Liver (tissue), 9 donors: ENCODE measurements around the gene FASTK. TPM values are rescaled to one million over a fixed set of nuclear protein-coding genes. Genes with fewer than 3 reads are reported as not detected.
"Not testable (repeated sequence)": the region's sequence is repeated elsewhere in the genome, so short reads cannot be mapped to it uniquely, and the experiment has no call there.

Experiments used
- DNase-seq: peaks from one replicate; pipeline ENCODE4 v3.0.0-alpha.2; 2017; ENCODE audit warnings: low spot score
- H3K27ac ChIP-seq, 2 donors: one replicate each; pipeline ENCODE4 v1.7.0; 2013; ENCODE audit warnings: inconsistent platforms in 2 of 2, low read length in 2 of 2, control low read depth in 1 of 2, low read depth in 1 of 2, mild to moderate bottlenecking in 1 of 2
- H3K27me3 ChIP-seq, 4 donors: one replicate each; pipeline versions ENCODE4 v1.6.1 to v1.7.0; 2013; ENCODE audit warnings: low read length in 3 of 4, inconsistent platforms in 1 of 4, mild to moderate bottlenecking in 1 of 4, moderate library complexity in 1 of 4; ENCODE audit not compliant: control insufficient read depth in 4 of 4, insufficient read depth in 4 of 4
- H3K36me3 ChIP-seq, 4 donors: one replicate each; pipeline versions ENCODE4 v1.6.1 to v1.7.0; 2013; ENCODE audit warnings: low read length in 3 of 4, mild to moderate bottlenecking in 3 of 4, low read depth in 1 of 4, moderate library complexity in 1 of 4; ENCODE audit not compliant: control insufficient read depth in 4 of 4, insufficient read depth in 3 of 4
- H3K4me1 ChIP-seq, 4 donors: one replicate each; pipeline versions ENCODE4 v1.6.1 to v1.7.0; 2013; ENCODE audit warnings: low read length in 3 of 4, mild to moderate bottlenecking in 3 of 4, moderate library complexity in 1 of 4; ENCODE audit not compliant: control insufficient read depth in 4 of 4, insufficient read depth in 4 of 4
- H3K4me3 ChIP-seq, 3 donors: one replicate each; pipeline versions ENCODE4 v1.6.1 to v1.7.0; 2013; ENCODE audit warnings: low read length in 3 of 3, control low read depth in 1 of 3, low read depth in 1 of 3, mild to moderate bottlenecking in 1 of 3
- H3K9ac ChIP-seq, 2 donors: one replicate each; pipeline ENCODE4 v1.7.0; 2013; ENCODE audit warnings: low read length in 2 of 2, mild to moderate bottlenecking in 2 of 2, moderate library complexity in 2 of 2, control low read depth in 1 of 2, low read depth in 1 of 2
- H3K9me3 ChIP-seq, 4 donors: one replicate each; pipeline versions ENCODE4 v1.6.1 to v1.7.0; 2013; ENCODE audit warnings: low read length in 3 of 4; ENCODE audit not compliant: control insufficient read depth in 4 of 4
- FOXA1 ChIP-seq: IDR thresholded peaks from 2 replicates; pipeline ENCODE4 v1.6.1; 2016; ENCODE audit warnings: antibody characterized with exemption
- FOXA2 ChIP-seq: IDR thresholded peaks from 2 replicates; pipeline ENCODE4 v1.6.1; 2016; ENCODE audit warnings: antibody characterized with exemption
- HNF4A ChIP-seq, 2 donors: conservative IDR thresholded peaks; 2 replicates each; pipeline ENCODE4 v1.6.1; 2016; ENCODE audit warnings: antibody characterized with exemption in 2 of 2, mild to moderate bottlenecking in 2 of 2
- HNF4G ChIP-seq: IDR thresholded peaks from 2 replicates; pipeline ENCODE4 v1.6.1; 2016; ENCODE audit warnings: antibody characterized with exemption
- JUND ChIP-seq, 2 donors: IDR thresholded peaks; 2 replicates each; pipeline ENCODE4 v1.6.1; 2016; ENCODE audit warnings: antibody characterized with exemption in 2 of 2
- RAD21 ChIP-seq, 2 donors: IDR thresholded peaks; 2 replicates each; pipeline ENCODE4 v1.6.1; 2016; ENCODE audit warnings: antibody characterized with exemption in 2 of 2, mild to moderate bottlenecking in 2 of 2
- RXRA ChIP-seq, 2 donors: IDR thresholded peaks; 2 replicates each; pipeline ENCODE4 v1.6.1; 2017 to 2018; ENCODE audit warnings: antibody characterized with exemption in 2 of 2, mild to moderate bottlenecking in 1 of 2
- SP1 ChIP-seq: IDR thresholded peaks from 2 replicates; pipeline ENCODE4 v1.6.1; 2018; ENCODE audit warnings: antibody characterized with exemption, mild to moderate bottlenecking
- TAF1 ChIP-seq: conservative IDR thresholded peaks from 2 replicates; pipeline ENCODE4 v1.6.1; 2016; ENCODE audit warnings: antibody characterized with exemption, mild to moderate bottlenecking
- YY1 ChIP-seq: IDR thresholded peaks from 2 replicates; pipeline ENCODE4 v1.6.1; 2016; ENCODE audit warnings: antibody characterized with exemption, mild to moderate bottlenecking
- WGBS: extraction: QIAGEN DNeasy Blood & Tissue Kit; methylation state at CpG from one replicate; pipeline ENCODE4 v1.1.7; 2013; 5-methylcytosine and 5-hydroxymethylcytosine counted together
- polyA plus RNA-seq, 2 donors: library from polyadenylated mRNA; stranded (reverse) in 1 of 2; unstranded in 1 of 2; fragments of 200-250 nt in 1 of 2; fragments of >200 nt in 1 of 2; fragmentation: Nextera tagmentation in 1 of 2; extraction: Ambion mirVana in 1 of 2; gene quantifications; one replicate each; pipeline versions ENCODE4 v1.2.1 to v1.2.3, GENCODE V29; 2013 to 2015
- total RNA-seq, 2 donors: library from RNA; depleted of rRNA; stranded (reverse); fragments of >200 nt; gene quantifications; one replicate each; pipeline ENCODE4 v1.2.3, GENCODE V29; 2014
- TF ChIP-seq, protein P1 (sequence below): IDR thresholded peaks from 2 replicates; pipeline ENCODE4 v1.6.1; 2016; ENCODE audit warnings: antibody characterized with exemption
- TF ChIP-seq, protein P2 (sequence below): IDR thresholded peaks from 2 replicates; pipeline ENCODE4 v1.6.1; 2016; ENCODE audit warnings: antibody characterized with exemption, mild to moderate bottlenecking
- TF ChIP-seq, protein P3 (sequence below): IDR thresholded peaks from 2 replicates; pipeline ENCODE4 v1.6.1; 2016; ENCODE audit warnings: antibody characterized with exemption
- TF ChIP-seq, protein P4 (sequence below): fragments of 150-350 bp; IDR thresholded peaks from 2 replicates; pipeline ENCODE4 v1.5.1; 2017; ENCODE audit warnings: improper control_type of control experiment, low read depth, low read length; ENCODE audit not compliant: missing input control
- TF ChIP-seq, protein P5 (sequence below): IDR thresholded peaks from 2 replicates; pipeline ENCODE4 v1.6.1; 2016; ENCODE audit warnings: antibody characterized with exemption
- donor health status: healthy.
- donor health status: healthy.
- donor health status: healthy.
- donor health status: healthy.
- donor health status: healthy.

The FASTK gene
- total and polyA plus RNA-seq, 4 donors = 31.1 to 62.8 (median 43.7) TPM

DNA sequence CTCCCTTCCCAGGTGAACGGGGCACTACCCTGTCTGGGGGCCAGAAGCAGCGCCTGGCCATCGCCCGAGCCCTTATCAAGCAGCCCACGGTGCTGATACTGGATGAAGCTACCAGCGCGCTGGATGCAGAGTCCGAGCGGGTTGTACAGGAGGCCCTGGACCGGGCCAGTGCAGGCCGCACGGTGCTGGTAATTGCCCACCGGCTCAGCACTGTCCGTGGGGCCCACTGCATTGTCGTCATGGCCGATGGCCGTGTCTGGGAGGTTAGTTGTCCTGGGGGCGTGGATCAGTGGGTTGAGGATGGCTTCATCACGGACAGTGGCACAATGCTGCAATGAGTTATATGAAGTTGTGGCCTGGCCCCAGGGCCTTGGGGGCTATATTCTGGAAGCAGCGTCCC, 36.6 kb downstream of the FASTK start:
- Histone ChIP-seq H3K4me3 (no peak overlapping the region), H3K36me3 (peaks cover 0 to 13% (median 0%) of the 10 kb centered on the region in 4 donors), H3K9me3 (no peaks in the 10 kb centered on the region), H3K4me1 (peaks cover 0 to under 1% (median 0%) of the 10 kb centered on the region in 4 donors), H3K27ac (no peak overlapping the region), H3K27me3 (no peaks in the 10 kb centered on the region), H3K9ac (no peak overlapping the region)
- WGBS = 95% methylated on average over 20 of the region's 20 CpGs
- DNase-seq = no peak
- TF ChIP-seq, protein P1, sequence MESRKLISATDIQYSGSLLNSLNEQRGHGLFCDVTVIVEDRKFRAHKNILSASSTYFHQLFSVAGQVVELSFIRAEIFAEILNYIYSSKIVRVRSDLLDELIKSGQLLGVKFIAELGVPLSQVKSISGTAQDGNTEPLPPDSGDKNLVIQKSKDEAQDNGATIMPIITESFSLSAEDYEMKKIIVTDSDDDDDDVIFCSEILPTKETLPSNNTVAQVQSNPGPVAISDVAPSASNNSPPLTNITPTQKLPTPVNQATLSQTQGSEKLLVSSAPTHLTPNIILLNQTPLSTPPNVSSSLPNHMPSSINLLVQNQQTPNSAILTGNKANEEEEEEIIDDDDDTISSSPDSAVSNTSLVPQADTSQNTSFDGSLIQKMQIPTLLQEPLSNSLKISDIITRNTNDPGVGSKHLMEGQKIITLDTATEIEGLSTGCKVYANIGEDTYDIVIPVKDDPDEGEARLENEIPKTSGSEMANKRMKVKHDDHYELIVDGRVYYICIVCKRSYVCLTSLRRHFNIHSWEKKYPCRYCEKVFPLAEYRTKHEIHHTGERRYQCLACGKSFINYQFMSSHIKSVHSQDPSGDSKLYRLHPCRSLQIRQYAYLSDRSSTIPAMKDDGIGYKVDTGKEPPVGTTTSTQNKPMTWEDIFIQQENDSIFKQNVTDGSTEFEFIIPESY = no peak
- TF ChIP-seq FOXA1 = no peak
- no peak for TF ChIP-seq TAF1
- no peak for TF ChIP-seq HNF4G
- TF ChIP-seq RXRA (IDR thresholded peaks at IDR 0.05) = no peak
- TF ChIP-seq, protein P2, sequence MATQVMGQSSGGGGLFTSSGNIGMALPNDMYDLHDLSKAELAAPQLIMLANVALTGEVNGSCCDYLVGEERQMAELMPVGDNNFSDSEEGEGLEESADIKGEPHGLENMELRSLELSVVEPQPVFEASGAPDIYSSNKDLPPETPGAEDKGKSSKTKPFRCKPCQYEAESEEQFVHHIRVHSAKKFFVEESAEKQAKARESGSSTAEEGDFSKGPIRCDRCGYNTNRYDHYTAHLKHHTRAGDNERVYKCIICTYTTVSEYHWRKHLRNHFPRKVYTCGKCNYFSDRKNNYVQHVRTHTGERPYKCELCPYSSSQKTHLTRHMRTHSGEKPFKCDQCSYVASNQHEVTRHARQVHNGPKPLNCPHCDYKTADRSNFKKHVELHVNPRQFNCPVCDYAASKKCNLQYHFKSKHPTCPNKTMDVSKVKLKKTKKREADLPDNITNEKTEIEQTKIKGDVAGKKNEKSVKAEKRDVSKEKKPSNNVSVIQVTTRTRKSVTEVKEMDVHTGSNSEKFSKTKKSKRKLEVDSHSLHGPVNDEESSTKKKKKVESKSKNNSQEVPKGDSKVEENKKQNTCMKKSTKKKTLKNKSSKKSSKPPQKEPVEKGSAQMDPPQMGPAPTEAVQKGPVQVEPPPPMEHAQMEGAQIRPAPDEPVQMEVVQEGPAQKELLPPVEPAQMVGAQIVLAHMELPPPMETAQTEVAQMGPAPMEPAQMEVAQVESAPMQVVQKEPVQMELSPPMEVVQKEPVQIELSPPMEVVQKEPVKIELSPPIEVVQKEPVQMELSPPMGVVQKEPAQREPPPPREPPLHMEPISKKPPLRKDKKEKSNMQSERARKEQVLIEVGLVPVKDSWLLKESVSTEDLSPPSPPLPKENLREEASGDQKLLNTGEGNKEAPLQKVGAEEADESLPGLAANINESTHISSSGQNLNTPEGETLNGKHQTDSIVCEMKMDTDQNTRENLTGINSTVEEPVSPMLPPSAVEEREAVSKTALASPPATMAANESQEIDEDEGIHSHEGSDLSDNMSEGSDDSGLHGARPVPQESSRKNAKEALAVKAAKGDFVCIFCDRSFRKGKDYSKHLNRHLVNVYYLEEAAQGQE = no peak
- TF ChIP-seq HNF4A (conservative IDR thresholded peaks at IDR 0.05) = no peak
- TF ChIP-seq YY1 = no peak
- TF ChIP-seq JUND (IDR thresholded peaks at IDR 0.05) = no peak

DNA sequence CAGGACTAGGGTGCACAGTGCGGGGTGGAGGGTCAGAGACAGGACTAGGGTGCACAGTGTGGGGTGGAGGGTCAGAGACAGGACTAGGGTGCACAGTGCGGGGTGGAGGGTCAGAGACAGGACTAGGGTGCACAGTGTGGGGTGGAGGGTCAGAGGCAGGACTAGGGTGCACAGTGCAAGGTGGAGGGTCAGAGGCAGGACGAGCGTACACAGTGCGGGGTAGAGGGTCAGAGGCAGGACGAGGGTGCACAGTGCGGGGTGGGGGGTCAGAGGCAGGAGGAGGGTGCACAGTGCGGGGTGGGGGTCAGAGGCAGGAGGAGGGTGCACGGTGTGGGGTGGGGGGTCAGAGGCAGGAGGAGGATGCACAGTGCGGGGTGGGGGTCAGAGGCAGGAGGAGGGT, 37.2 kb downstream of the FASTK start:
- not testable (repeated sequence) for H3K9me3 ChIP-seq, H3K4me1 ChIP-seq, DNase-seq, H3K9ac ChIP-seq, H3K27me3 ChIP-seq, H3K4me3 ChIP-seq, H3K27ac ChIP-seq
- H3K36me3 ChIP-seq = peaks cover 0 to 13% (median 0%) of the 10 kb centered on the region in 4 donors
- WGBS = 87% methylated on average over 10 of the region's 10 CpGs

DNA sequence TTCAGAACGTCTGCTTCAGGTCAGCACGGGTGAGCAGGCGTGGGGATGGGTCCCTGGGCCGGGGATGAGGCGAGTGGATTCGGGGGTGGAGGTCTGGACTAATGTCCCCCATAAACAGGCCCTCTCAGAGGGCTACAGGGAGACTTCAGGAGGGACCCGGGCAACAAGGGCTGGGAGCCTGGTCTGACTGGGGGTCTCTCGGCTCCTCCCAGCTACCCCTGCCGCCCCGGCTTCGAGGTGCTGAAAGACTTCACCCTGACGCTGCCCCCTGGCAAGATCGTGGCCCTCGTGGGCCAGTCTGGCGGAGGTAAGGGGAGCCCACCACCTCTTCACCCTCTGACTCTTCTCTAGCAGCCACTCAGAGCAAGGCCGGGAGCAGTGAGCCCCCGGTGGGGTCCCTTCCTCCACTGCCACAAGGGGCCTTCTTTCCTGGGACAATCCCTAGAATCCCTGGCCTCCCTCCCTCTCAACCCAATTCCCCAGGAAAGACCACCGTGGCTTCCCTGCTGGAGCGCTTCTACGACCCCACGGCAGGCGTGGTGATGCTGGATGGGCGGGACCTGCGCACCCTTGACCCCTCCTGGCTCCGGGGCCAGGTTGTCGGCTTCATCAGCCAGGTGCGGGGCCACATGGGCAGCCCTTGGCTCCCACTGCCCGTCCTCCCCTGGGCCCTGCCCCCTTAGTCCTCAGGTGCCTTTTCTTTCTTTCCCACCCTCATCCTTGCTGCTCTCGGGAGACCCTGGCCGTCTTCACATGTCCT, 39.8 kb downstream of the FASTK start:
- Histone ChIP-seq H3K27ac (no peak overlapping the region), H3K4me1 (peaks cover 0 to 5% (median 0%) of the 10 kb centered on the region in 4 donors), H3K9ac (no peak overlapping the region), H3K27me3 (no peaks in the 10 kb centered on the region), H3K9me3 (no peaks in the 10 kb centered on the region), H3K4me3 (no peak overlapping the region), H3K36me3 (peaks cover 0 to 25% (median 1%) of the 10 kb centered on the region in 4 donors)
- 96% methylated on average over 30 of the region's 30 CpGs for WGBS
- no peak for DNase-seq
- TF ChIP-seq, protein P3, sequence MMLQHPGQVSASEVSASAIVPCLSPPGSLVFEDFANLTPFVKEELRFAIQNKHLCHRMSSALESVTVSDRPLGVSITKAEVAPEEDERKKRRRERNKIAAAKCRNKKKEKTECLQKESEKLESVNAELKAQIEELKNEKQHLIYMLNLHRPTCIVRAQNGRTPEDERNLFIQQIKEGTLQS = no peak
- TF ChIP-seq, protein P4, sequence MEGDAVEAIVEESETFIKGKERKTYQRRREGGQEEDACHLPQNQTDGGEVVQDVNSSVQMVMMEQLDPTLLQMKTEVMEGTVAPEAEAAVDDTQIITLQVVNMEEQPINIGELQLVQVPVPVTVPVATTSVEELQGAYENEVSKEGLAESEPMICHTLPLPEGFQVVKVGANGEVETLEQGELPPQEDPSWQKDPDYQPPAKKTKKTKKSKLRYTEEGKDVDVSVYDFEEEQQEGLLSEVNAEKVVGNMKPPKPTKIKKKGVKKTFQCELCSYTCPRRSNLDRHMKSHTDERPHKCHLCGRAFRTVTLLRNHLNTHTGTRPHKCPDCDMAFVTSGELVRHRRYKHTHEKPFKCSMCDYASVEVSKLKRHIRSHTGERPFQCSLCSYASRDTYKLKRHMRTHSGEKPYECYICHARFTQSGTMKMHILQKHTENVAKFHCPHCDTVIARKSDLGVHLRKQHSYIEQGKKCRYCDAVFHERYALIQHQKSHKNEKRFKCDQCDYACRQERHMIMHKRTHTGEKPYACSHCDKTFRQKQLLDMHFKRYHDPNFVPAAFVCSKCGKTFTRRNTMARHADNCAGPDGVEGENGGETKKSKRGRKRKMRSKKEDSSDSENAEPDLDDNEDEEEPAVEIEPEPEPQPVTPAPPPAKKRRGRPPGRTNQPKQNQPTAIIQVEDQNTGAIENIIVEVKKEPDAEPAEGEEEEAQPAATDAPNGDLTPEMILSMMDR = no peak
- TF ChIP-seq SP1 = no peak
- TF ChIP-seq, protein P5, sequence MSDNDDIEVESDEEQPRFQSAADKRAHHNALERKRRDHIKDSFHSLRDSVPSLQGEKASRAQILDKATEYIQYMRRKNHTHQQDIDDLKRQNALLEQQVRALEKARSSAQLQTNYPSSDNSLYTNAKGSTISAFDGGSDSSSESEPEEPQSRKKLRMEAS = no peak
- no peak for TF ChIP-seq FOXA2
- TF ChIP-seq TAF1 = no peak
- no peak for TF ChIP-seq HNF4A (conservative IDR thresholded peaks at IDR 0.05)
- no peak for TF ChIP-seq YY1
- no peak for TF ChIP-seq JUND (IDR thresholded peaks at IDR 0.05)
- TF ChIP-seq RXRA (IDR thresholded peaks at IDR 0.05) = no peak
- no peak for TF ChIP-seq RAD21 (IDR thresholded peaks at IDR 0.05)
